Measurements from ENCODE around the gene CELA2B.

GRCh38 chr1:15477646-15478212 is 1.8 kb downstream of the CELA2B start:
- no peak for TF ChIP-seq POLR2A (IDR thresholded peaks at IDR 0.05)
- no peak for TF ChIP-seq CTCF (IDR thresholded peaks at IDR 0.05)
